Keratinocyte (primary cell): Measurements from ENCODE around the gene TRDN.

ENCODE experiments used
- CTCF ChIP-seq, 3 experiments: IDR thresholded peaks in 1 of 3; conservative IDR thresholded peaks in 1 of 3; optimal IDR thresholded peaks in 1 of 3; 2 replicates in 2 of 3; 3 replicates in 1 of 3; pipeline versions ENCODE3 to v1.5.1; 2011; ENCODE audit warnings: low read length in 3 of 3, mild to moderate bottlenecking in 3 of 3, moderate library complexity in 2 of 3, control low read depth in 1 of 3, inconsistent platforms in 1 of 3; ENCODE audit not compliant: insufficient read depth in 2 of 3; ENCODE audit errors: extremely low read depth in 1 of 3
- EZH2 ChIP-seq: IDR thresholded peaks from one replicate; pipeline ENCODE4 v1.6.1; 2012; ENCODE audit warnings: inconsistent platforms, mild to moderate bottlenecking, low read length, moderate library complexity

DNA sequence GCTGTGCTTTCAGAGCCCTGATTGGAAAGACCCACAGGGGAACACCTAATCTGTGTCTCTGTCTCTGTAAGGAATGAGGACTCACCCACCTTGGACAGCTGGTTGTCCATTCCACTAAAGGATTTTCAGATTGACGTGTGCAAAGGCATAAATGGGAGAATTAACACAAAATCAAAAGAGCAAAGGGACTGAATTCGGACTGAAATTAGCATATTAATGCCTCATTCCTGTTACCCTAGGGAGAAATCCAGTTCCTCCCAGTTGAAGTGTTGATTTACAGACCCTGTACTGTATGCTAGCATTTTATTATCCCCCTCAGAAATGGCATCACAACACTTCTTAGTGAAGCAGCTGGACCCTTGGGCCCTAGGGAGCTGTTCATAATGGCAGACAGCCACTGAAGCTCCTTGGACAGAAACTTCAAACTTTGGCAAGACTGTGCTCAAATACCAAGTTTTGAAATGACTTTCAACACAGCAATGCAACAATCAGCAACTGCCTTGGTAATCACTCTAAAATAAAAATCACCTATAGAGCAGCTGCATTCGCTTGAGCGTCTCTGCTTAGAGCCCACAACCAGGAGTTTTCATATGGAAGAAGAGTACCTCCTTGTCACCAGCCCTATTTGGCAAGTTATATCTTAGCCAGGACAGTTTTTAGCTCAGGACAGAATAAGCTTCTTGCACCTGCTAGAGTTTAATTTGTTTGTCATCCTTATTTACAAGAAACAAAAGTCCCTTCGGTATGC lies 118.1 kb downstream of the TRDN start:
- TF ChIP-seq CTCF (optimal IDR thresholded peaks at IDR 0.05 in 1 of 3, IDR thresholded peaks at IDR 0.05 in 1 of 3, conservative IDR thresholded peaks at IDR 0.05 in 1 of 3; ENCODE audit: extremely low read depth in 1 of 3, insufficient read depth in 2 of 3, low read length in 3 of 3) (no peak), EZH2 (no peak)
